Spleen (tissue), 11 donors: ENCODE measurements around the gene TECTB. TPM values are rescaled to one million over a fixed set of nuclear protein-coding genes. Genes with fewer than 3 reads are reported as not detected.

Experiments
- DNase-seq: peaks from one replicate; pipeline ENCODE4 v3.0.0-alpha.2; 2020
- H3K27ac ChIP-seq, 8 donors: fragments of 200-600 bp; sonication (generic) in 7 of 8; 1 replicate in 4 of 8; 2 replicates in 4 of 8; pipeline versions ENCODE4 v1.5.0 to v1.8.0; 2016 to 2021; ENCODE audit warnings: inconsistent platforms in 4 of 8, mild to moderate bottlenecking in 4 of 8, moderate library complexity in 1 of 8
- H3K27me3 ChIP-seq, 7 donors: fragments of 200-600 bp; sonication (generic) in 6 of 7; replicated peaks in 1 of 7; 1 replicate in 4 of 7; 2 replicates in 3 of 7; pipeline versions ENCODE4 v1.5.0 to v1.8.0; 2016 to 2021; ENCODE audit warnings: inconsistent platforms in 3 of 7, mild to moderate bottlenecking in 1 of 7
- H3K36me3 ChIP-seq, 6 donors: fragments of 200-600 bp; sonication (generic) in 5 of 6; 1 replicate in 4 of 6; 2 replicates in 2 of 6; pipeline versions ENCODE4 v1.5.0 to v1.8.0; 2016 to 2021; ENCODE audit warnings: inconsistent platforms in 2 of 6
- H3K4me1 ChIP-seq, 6 donors: fragments of 200-600 bp; sonication (generic) in 5 of 6; 1 replicate in 3 of 6; 2 replicates in 3 of 6; pipeline versions ENCODE4 v1.5.0 to v1.8.0; 2016 to 2021; ENCODE audit warnings: inconsistent platforms in 3 of 6
- H3K4me3 ChIP-seq, 8 donors: fragments of 200-600 bp; sonication (generic) in 7 of 8; 1 replicate in 4 of 8; 2 replicates in 4 of 8; pipeline versions ENCODE4 v1.5.0 to v1.8.0; 2016 to 2021; ENCODE audit warnings: inconsistent platforms in 4 of 8, mild to moderate bottlenecking in 4 of 8, moderate library complexity in 2 of 8
- H3K9me3 ChIP-seq, 8 donors: fragments of 200-600 bp; sonication (generic) in 7 of 8; 1 replicate in 4 of 8; 2 replicates in 4 of 8; pipeline versions ENCODE4 v1.5.0 to v1.8.0; 2016 to 2021; ENCODE audit warnings: inconsistent platforms in 4 of 8
- CTCF ChIP-seq, 11 experiments: fragments of 200-600 bp in 7 of 11; fragments of 450-650 bp in 4 of 11; sonication (generic) in 4 of 11; IDR thresholded peaks in 8 of 11; conservative IDR thresholded peaks in 3 of 11; 1 replicate in 7 of 11; 2 replicates in 4 of 11; pipeline versions ENCODE4 v1.4.0 to v1.8.0; 2016 to 2021; ENCODE audit warnings: antibody characterized with exemption in 11 of 11, inconsistent platforms in 4 of 11, mild to moderate bottlenecking in 1 of 11
- POLR2A ChIP-seq, 3 donors: fragments of 450-650 bp; IDR thresholded peaks; one replicate each; pipeline ENCODE4 v1.5.1; 2017; ENCODE audit warnings: antibody characterized with exemption in 3 of 3, mild to moderate bottlenecking in 1 of 3
- POLR2AphosphoS5 ChIP-seq, 3 donors: sonication (generic); formaldehyde crosslinking; IDR thresholded peaks; one replicate each; pipeline ENCODE4 v1.5.1; 2017; ENCODE audit warnings: antibody characterized with exemption in 3 of 3
- WGBS, 5 donors: extraction: QIAGEN DNeasy Blood & Tissue Kit in 3 of 5; methylation state at CpG; one replicate each; pipeline versions ENCODE4 v1.1.5 to v1.1.7; 2013 to 2018; 5-methylcytosine and 5-hydroxymethylcytosine counted together
- intact Hi-C: fragments of 100-400 bp; cut with DNase I; formaldehyde crosslinking; loops from one replicate; pipeline ENCODE4 v1.15.0; 2023; ENCODE audit warnings: low total_unique reads
- polyA plus RNA-seq, 3 donors: library from polyadenylated mRNA; stranded (reverse); fragments of 200-250 nt; gene quantifications; one replicate each; pipeline ENCODE4 v1.2.1, GENCODE V29; 2013
- total RNA-seq, 7 donors: library from RNA; depleted of rRNA in 3 of 7; stranded (reverse); fragments of >200 nt in 3 of 7; fragmentation: NEBNext Ultra II Directional in 4 of 7; extraction: Animal tissue kit (Norgen Biotek cat#: 25700) in 4 of 7; gene quantifications; one replicate each; pipeline versions ENCODE4 v1.1.0 to v1.2.1, GENCODE V29; 2016 to 2021
- donor health status: healthy with polysubstance abuse.
- donor health status: DM: no; HTN: no; CAD: no; lungs with moderate emphysema.
- donor health status: DM: no; HTN: no; CAD: no.
- donor health status: Bipolar disorder and iron deficiency.
- donor health status: healthy.
- donor health status: DM: no; HTN: no; CAD: no.
- donor health status: DM: yes; HTN: yes; CAD: no.

TECTB gene
- total and polyA plus RNA-seq, 10 donors, result not detected

- TF ChIP-seq CTCF (IDR thresholded peaks at IDR 0.05 in 8 of 11, conservative IDR thresholded peaks at IDR 0.05 in 3 of 11), result no peak
- TF ChIP-seq POLR2AphosphoS5 (IDR thresholded peaks at IDR 0.05), result no peak
- TF ChIP-seq POLR2A (IDR thresholded peaks at IDR 0.05), result no peak
- Histone ChIP-seq H3K27ac (no peak overlapping the region), H3K36me3 (no peaks in the 10 kb centered on the region), H3K4me3 (no peak overlapping the region), H3K4me1 (no peaks in the 10 kb centered on the region), H3K9me3 (peaks cover 0 to 39% (median 34%) of the 10 kb centered on the region in 8 donors), H3K27me3 (no peaks in the 10 kb centered on the region)
- intact Hi-C loops, result no loop called here
- no peak for DNase-seq
- 89 to 94% (median 93%) methylated on average over 5 of the region's 5 CpGs for WGBS, 5 donors
Observed at GRCh38 chr10:112239347-112239746, 43.9 kb upstream of the TECTB start.

- DNase-seq, result no peak
- peaks cover 0 to 39% (median 34%) of the 10 kb centered on the region in 8 donors for H3K9me3 ChIP-seq
- no peaks in the 10 kb centered on the region for H3K4me1 ChIP-seq
- no peaks in the 10 kb centered on the region for H3K27me3 ChIP-seq
- TF ChIP-seq POLR2A (IDR thresholded peaks at IDR 0.05) (no peak), CTCF (IDR thresholded peaks at IDR 0.05 in 8 of 11, conservative IDR thresholded peaks at IDR 0.05 in 3 of 11) (no peak), POLR2AphosphoS5 (IDR thresholded peaks at IDR 0.05) (no peak)
- intact Hi-C loops, result no loop called here
- H3K4me3 ChIP-seq, result no peak overlapping the region
- no peak overlapping the region for H3K27ac ChIP-seq
- WGBS, 5 donors, result 80 to 96% (median 93%) methylated on average over 11 to 13 of the region's 13 CpGs
- H3K36me3 ChIP-seq, result no peaks in the 10 kb centered on the region
Observed at GRCh38 chr10:112240441-112240840, 42.8 kb upstream of the TECTB start.

GRCh38 chr10:112241651-112242341 is 41.4 kb upstream of the TECTB start:
- DNase-seq, result no peak
- H3K27ac ChIP-seq, result no peak overlapping the region
- no peaks in the 10 kb centered on the region for H3K36me3 ChIP-seq
- peaks cover 0 to 39% (median 34%) of the 10 kb centered on the region in 8 donors for H3K9me3 ChIP-seq
- no peak for TF ChIP-seq POLR2A (IDR thresholded peaks at IDR 0.05)
- TF ChIP-seq CTCF (IDR thresholded peaks at IDR 0.05 in 8 of 11, conservative IDR thresholded peaks at IDR 0.05 in 3 of 11), result no peak
- TF ChIP-seq POLR2AphosphoS5 (IDR thresholded peaks at IDR 0.05), result no peak
- intact Hi-C loops, result no loop called here
- WGBS, 5 donors, result 42 to 80% (median 66%) methylated on average over 2 of the region's 2 CpGs
- H3K4me3 ChIP-seq, result no peak overlapping the region
- H3K4me1 ChIP-seq, result no peaks in the 10 kb centered on the region
- H3K27me3 ChIP-seq, result no peaks in the 10 kb centered on the region

- H3K27me3 ChIP-seq, result no peaks in the 10 kb centered on the region
- no peaks in the 10 kb centered on the region for H3K4me1 ChIP-seq
- intact Hi-C loops, result no loop called here
- no peak overlapping the region for H3K27ac ChIP-seq
- no peak for TF ChIP-seq POLR2AphosphoS5 (IDR thresholded peaks at IDR 0.05)
- TF ChIP-seq CTCF (IDR thresholded peaks at IDR 0.05 in 8 of 11, conservative IDR thresholded peaks at IDR 0.05 in 3 of 11), result no peak
- no peak for TF ChIP-seq POLR2A (IDR thresholded peaks at IDR 0.05)
- 71 to 95% (median 87%) methylated on average over 2 of the region's 2 CpGs for WGBS, 5 donors
- no peak for DNase-seq
- no peak overlapping the region for H3K4me3 ChIP-seq
- H3K36me3 ChIP-seq, result no peaks in the 10 kb centered on the region
- peaks cover 0 to 38% (median 32%) of the 10 kb centered on the region in 8 donors for H3K9me3 ChIP-seq
Observed at GRCh38 chr10:112242769-112243168, 40.4 kb upstream of the TECTB start.
